ENCODE measurements around the gene SLC17A4. TPM values are rescaled to one million over a fixed set of nuclear protein-coding genes. Genes with fewer than 3 reads are reported as not detected.

Gene SLC17A4
- total RNA-seq, 2 donors from 2014 or later: not detected

- DNase-seq (no peak), ATAC-seq (no peak)
- Mint-ChIP-seq H3K36me3 (ENCODE audit: low read depth) (no peaks in the 10 kb centered on the region), H3K27ac (no peak overlapping the region), H3K4me3 (no peak overlapping the region), H3K27me3 (peaks cover 9% of the 10 kb centered on the region), H3K4me1 (peaks cover under 1% of the 10 kb centered on the region)
- H3K9me3 ChIP-seq (ENCODE audit: control insufficient read depth, low read length, poor library complexity, severe bottlenecking): no peaks in the 10 kb centered on the region
These were observed 40.2 kb downstream of the SLC17A4 start for GRCh38 chr6:25794784-25795183.

GRCh38 chr6:25801436-25801835 lies 46.9 kb downstream of the SLC17A4 start:
- no peak overlapping the region for H3K27ac Mint-ChIP-seq
- peaks cover 2% of the 10 kb centered on the region for H3K4me1 Mint-ChIP-seq
- ATAC-seq (no peak), DNase-seq (no peak)
- H3K9me3 ChIP-seq (ENCODE audit: control insufficient read depth, low read length, poor library complexity, severe bottlenecking): peaks cover 2% of the 10 kb centered on the region
- peaks cover 39% of the 10 kb centered on the region for H3K27me3 Mint-ChIP-seq
- peaks cover 9% of the 10 kb centered on the region for H3K36me3 Mint-ChIP-seq (ENCODE audit: low read depth)
- no peak overlapping the region for H3K4me3 Mint-ChIP-seq

- ATAC-seq (no peak), DNase-seq (no peak)
- Mint-ChIP-seq H3K27ac (no peak overlapping the region), H3K36me3 (ENCODE audit: low read depth) (peaks cover 9% of the 10 kb centered on the region), H3K27me3 (peaks cover 30% of the 10 kb centered on the region), H3K4me3 (no peak overlapping the region), H3K4me1 (peaks cover 2% of the 10 kb centered on the region)
- H3K9me3 ChIP-seq (ENCODE audit: control insufficient read depth, low read length, poor library complexity, severe bottlenecking): peaks cover 2% of the 10 kb centered on the region
These were observed 50.3 kb downstream of the SLC17A4 start for GRCh38 chr6:25804804-25805203.

- ATAC-seq (no peak), DNase-seq (no peak)
- Mint-ChIP-seq H3K4me1 (peaks cover 2% of the 10 kb centered on the region), H3K27me3 (peaks cover 15% of the 10 kb centered on the region), H3K4me3 (no peak overlapping the region), H3K36me3 (ENCODE audit: low read depth) (peaks cover 2% of the 10 kb centered on the region), H3K27ac (no peak overlapping the region)
- H3K9me3 ChIP-seq (ENCODE audit: control insufficient read depth, low read length, poor library complexity, severe bottlenecking): no peaks in the 10 kb centered on the region
These were observed 60.7 kb downstream of the SLC17A4 start for GRCh38 chr6:25815194-25815593.

GRCh38 chr6:25816252-25816651 lies 61.7 kb downstream of the SLC17A4 start:
- no peak for ATAC-seq
- Mint-ChIP-seq H3K4me1 (peaks cover 3% of the 10 kb centered on the region), H3K4me3 (no peak overlapping the region), H3K27ac (no peak overlapping the region), H3K36me3 (ENCODE audit: low read depth) (peaks cover 2% of the 10 kb centered on the region), H3K27me3 (peaks cover 15% of the 10 kb centered on the region)
- no peak for DNase-seq
- H3K9me3 ChIP-seq (ENCODE audit: control insufficient read depth, low read length, poor library complexity, severe bottlenecking): no peaks in the 10 kb centered on the region

GRCh38 chr6:25821341-25821740 lies 66.8 kb downstream of the SLC17A4 start:
- peaks cover 13% of the 10 kb centered on the region for H3K27me3 Mint-ChIP-seq
- peaks cover 3% of the 10 kb centered on the region for H3K4me1 Mint-ChIP-seq
- H3K9me3 ChIP-seq (ENCODE audit: control insufficient read depth, low read length, poor library complexity, severe bottlenecking): no peaks in the 10 kb centered on the region
- ATAC-seq (no peak), DNase-seq (no peak)
- peaks cover 2% of the 10 kb centered on the region for H3K36me3 Mint-ChIP-seq (ENCODE audit: low read depth)
- H3K27ac Mint-ChIP-seq: no peak overlapping the region
- H3K4me3 Mint-ChIP-seq: no peak overlapping the region

- ATAC-seq (no peak), DNase-seq (no peak)
- Mint-ChIP-seq H3K4me3 (no peak overlapping the region), H3K36me3 (ENCODE audit: low read depth) (no peaks in the 10 kb centered on the region), H3K4me1 (peaks cover 2% of the 10 kb centered on the region), H3K27ac (no peak overlapping the region), H3K27me3 (peaks cover 28% of the 10 kb centered on the region)
- H3K9me3 ChIP-seq (ENCODE audit: control insufficient read depth, low read length, poor library complexity, severe bottlenecking): no peaks in the 10 kb centered on the region
These were observed 74.8 kb downstream of the SLC17A4 start for GRCh38 chr6:25829375-25829774.

- H3K9me3 ChIP-seq (ENCODE audit: control insufficient read depth, low read length, poor library complexity, severe bottlenecking): no peaks in the 10 kb centered on the region
- Mint-ChIP-seq H3K27ac (no peak overlapping the region), H3K4me3 (no peak overlapping the region), H3K27me3 (peaks cover 28% of the 10 kb centered on the region), H3K36me3 (ENCODE audit: low read depth) (no peaks in the 10 kb centered on the region), H3K4me1 (peaks cover 2% of the 10 kb centered on the region)
- ATAC-seq (no peak), DNase-seq (no peak)
These were observed 75.9 kb downstream of the SLC17A4 start for GRCh38 chr6:25830458-25830857.

Other genes starting within 250 kb of the SLC17A4 start
- gene SCGN, start 102.5 kb upstream of the SLC17A4 start, total RNA-seq: not detected
- gene SLC17A1, start 77.3 kb downstream of the SLC17A4 start, total RNA-seq: under 1 TPM in 1 of 2 donors, not detected in 1; 0.52 TPM
- gene SLC17A3, start 119.5 kb downstream of the SLC17A4 start, total RNA-seq: 1 to 10 TPM; 1.3 to 2.4 TPM
- not detected for gene SLC17A2, start 175.9 kb downstream of the SLC17A4 start, total RNA-seq
- 10 to 100 TPM; 17.5 to 19.9 TPM for gene TRIM38, start 208.1 kb downstream of the SLC17A4 start, total RNA-seq